GM23248 (cell line): Measurements from ENCODE around the gene DYNC1H1. TPM values are rescaled to one million over a fixed set of nuclear protein-coding genes. Genes with fewer than 3 reads are reported as not detected.
"Not testable (repeated sequence)": the region's sequence is repeated elsewhere in the genome, so short reads cannot be mapped to it uniquely, and the experiment has no call there.

Source experiments
- DNase-seq: peaks from one replicate; pipeline ENCODE4 v3.0.0-alpha.2; 2015
- H2AFZ ChIP-seq: fragments of 200-600 bp; sonication (generic); 2 replicates; pipeline ENCODE4 v1.6.1; 2016; ENCODE audit warnings: antibody characterized with exemption
- H3F3A ChIP-seq: fragments of 200-600 bp; sonication (generic); 2 replicates; pipeline ENCODE4 v1.6.1; 2016; ENCODE audit warnings: mild to moderate bottlenecking, antibody characterized with exemption, mixed run types; ENCODE audit not compliant: insufficient read depth
- H3K27ac ChIP-seq: fragments of 200-600 bp; sonication (generic); 2 replicates; pipeline ENCODE4 v1.5.1; 2016; ENCODE audit warnings: mild to moderate bottlenecking
- H3K27me3 ChIP-seq: fragments of 200-600 bp; sonication (generic); replicated peaks from 2 replicates; pipeline ENCODE4 v1.6.1; 2016; ENCODE audit warnings: mild to moderate bottlenecking; ENCODE audit not compliant: insufficient read depth
- H3K36me3 ChIP-seq: fragments of 200-600 bp; sonication (generic); 2 replicates; pipeline ENCODE4 v1.6.1; 2016; ENCODE audit warnings: low read depth, mild to moderate bottlenecking
- H3K4me1 ChIP-seq: fragments of 200-600 bp; sonication (generic); 2 replicates; pipeline ENCODE4 v1.6.1; 2016; ENCODE audit warnings: mild to moderate bottlenecking; ENCODE audit not compliant: insufficient read depth
- H3K4me2 ChIP-seq: fragments of 200-600 bp; sonication (generic); one replicate; pipeline ENCODE4 v1.6.1; 2016; ENCODE audit warnings: mild to moderate bottlenecking; ENCODE audit not compliant: unreplicated experiment
- H3K4me3 ChIP-seq: fragments of 200-600 bp; sonication (generic); 2 replicates; pipeline ENCODE4 v1.5.1; 2016; ENCODE audit warnings: mild to moderate bottlenecking
- H3K79me2 ChIP-seq: fragments of 200-600 bp; sonication (generic); 2 replicates; pipeline ENCODE4 v1.6.1; 2016; ENCODE audit warnings: mild to moderate bottlenecking; ENCODE audit not compliant: insufficient read depth
- H3K9ac ChIP-seq: fragments of 200-600 bp; sonication (generic); 2 replicates; pipeline ENCODE4 v1.6.1; 2016; ENCODE audit warnings: mild to moderate bottlenecking
- H3K9me2 ChIP-seq: fragments of 200-600 bp; sonication (generic); 2 replicates; pipeline ENCODE4 v1.6.1; 2016; ENCODE audit warnings: mixed run types, mild to moderate bottlenecking, moderate library complexity; ENCODE audit not compliant: insufficient read depth
- H3K9me3 ChIP-seq: fragments of 200-600 bp; sonication (generic); one replicate; pipeline ENCODE4 v1.6.1; 2017; ENCODE audit warnings: low read depth
- H4K20me1 ChIP-seq: fragments of 200-600 bp; sonication (generic); 2 replicates; pipeline ENCODE4 v1.6.0; 2016; ENCODE audit not compliant: insufficient read depth
- EZH2 ChIP-seq: fragments of 200-600 bp; sonication (generic); IDR thresholded peaks from 2 replicates; pipeline ENCODE4 v1.6.1; 2018; ENCODE audit warnings: antibody characterized with exemption, mild to moderate bottlenecking; ENCODE audit not compliant: insufficient read depth, poor library complexity, severe bottlenecking
- EZH2phosphoT487 ChIP-seq: fragments of 200-600 bp; sonication (generic); IDR thresholded peaks from 2 replicates; pipeline ENCODE4 v1.6.1; 2018; ENCODE audit warnings: antibody characterized with exemption, moderate library complexity, mild to moderate bottlenecking, low read depth; ENCODE audit not compliant: insufficient read depth
- WGBS, 2 experiments: methylation state at CpG; one replicate each; pipeline ENCODE4 v1.1.6; 2015 to 2017; ENCODE audit warnings: low lambda C conversion rate in 2 of 2, low coverage in 1 of 2; ENCODE audit errors: missing lambda C conversion rate in 2 of 2; 5-methylcytosine and 5-hydroxymethylcytosine counted together
- in situ Hi-C: fragments of 300-500 bp; cut with MboI; formaldehyde crosslinking; loops from 2 replicates; pipeline ENCODE4 v1.15.0; 2020
- polyA plus RNA-seq: library from polyadenylated mRNA; unstranded; fragments of >200 nt; fragmentation: Nextera tagmentation; extraction: Ambion mirVana; gene quantifications from 2 replicates; pipeline ENCODE4 v1.2.1, GENCODE V29; 2016
- total RNA-seq: library from RNA; depleted of rRNA; stranded (reverse); fragments of >200 nt; shearing (Covaris generic); gene quantifications from 2 replicates; pipeline ENCODE4 v1.2.3, GENCODE V29; 2014

DYNC1H1 gene
- total and polyA plus RNA-seq, 2 experiments from 2014 or later = 181 to 391 TPM

GRCh38 chr14:102058961-102059360 is 94.6 kb downstream of the DYNC1H1 start:
- no peak overlapping the region for H3K9ac ChIP-seq
- WGBS, 2 experiments = 80 to 83% methylated on average over 5 of the region's 5 CpGs
- peaks cover 30% of the 10 kb centered on the region for H3F3A ChIP-seq
- H3K4me1 ChIP-seq = peaks cover 10% of the 10 kb centered on the region; the same call in 1 of the 2 replicates
- no peaks in the 10 kb centered on the region for H3K79me2 ChIP-seq
- no peak overlapping the region for H3K4me3 ChIP-seq
- no peaks in the 10 kb centered on the region for H3K9me2 ChIP-seq
- no peaks in the 10 kb centered on the region for H3K27me3 ChIP-seq
- H3K27ac ChIP-seq = no peak overlapping the region
- peaks cover 4% of the 10 kb centered on the region; the same call in 1 of the 2 replicates for H3K36me3 ChIP-seq
- no peak overlapping the region for H3K4me2 ChIP-seq
- H4K20me1 ChIP-seq = no peaks in the 10 kb centered on the region
- in situ Hi-C loops = no loop called here
- no peaks in the 10 kb centered on the region for H3K9me3 ChIP-seq
- no peak for DNase-seq
- TF ChIP-seq EZH2phosphoT487 (no peak), EZH2 (no peak)
- no peak overlapping the region for H2AFZ ChIP-seq

DNA sequence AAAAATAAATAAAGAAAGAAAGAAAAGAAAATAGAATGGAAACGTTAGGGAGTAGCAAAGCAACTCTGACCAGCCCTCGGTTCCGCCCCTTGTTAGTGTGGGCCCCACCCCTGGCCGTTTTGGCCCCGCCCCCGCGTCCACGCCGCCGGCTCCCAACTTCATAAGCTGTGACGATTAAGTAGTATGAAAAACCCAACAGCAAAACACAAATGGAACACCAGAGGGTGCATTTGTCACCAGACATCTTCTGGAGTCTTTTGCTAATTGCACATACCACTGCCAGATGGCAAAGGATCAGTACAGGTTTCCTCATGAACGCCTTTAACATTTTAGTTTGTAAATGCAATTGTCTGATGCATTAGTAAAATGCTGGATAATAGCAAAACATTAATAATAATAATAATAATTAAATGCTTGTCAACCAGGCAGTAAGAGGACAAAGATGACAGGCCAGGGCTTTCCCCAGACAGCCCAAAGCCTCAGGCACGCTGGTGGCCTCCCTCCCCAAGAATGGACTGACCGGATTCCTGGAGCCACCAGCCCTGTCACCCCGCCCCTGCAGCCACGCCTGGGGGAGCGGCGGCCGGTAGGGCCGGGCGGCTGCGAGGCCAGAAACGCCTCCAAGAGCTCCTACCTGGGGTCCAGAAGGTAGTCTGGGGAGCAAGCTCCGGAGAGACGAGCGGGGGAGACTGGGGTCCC is 98.9 kb downstream of the DYNC1H1 start:
- no peak for TF ChIP-seq EZH2phosphoT487
- TF ChIP-seq EZH2 = no peak
- peak overlapping the region; percentile 29; the same call in 1 of the 2 replicates for H2AFZ ChIP-seq
- no peaks in the 10 kb centered on the region for H3F3A ChIP-seq
- H3K9me2 ChIP-seq = no peaks in the 10 kb centered on the region
- WGBS, 2 experiments = 14 to 15% methylated on average over 26 of the region's 26 CpGs
- in situ Hi-C loops = no loop called here
- no peak overlapping the region for H3K4me3 ChIP-seq
- no peaks in the 10 kb centered on the region for H3K79me2 ChIP-seq
- H3K9ac ChIP-seq = no peak overlapping the region
- no peak overlapping the region for H3K27ac ChIP-seq
- no peaks in the 10 kb centered on the region for H4K20me1 ChIP-seq
- peak; percentile 93 for DNase-seq
- no peaks in the 10 kb centered on the region for H3K4me1 ChIP-seq
- no peak overlapping the region for H3K4me2 ChIP-seq
- no peaks in the 10 kb centered on the region for H3K36me3 ChIP-seq
- no peaks in the 10 kb centered on the region for H3K9me3 ChIP-seq
- no peaks in the 10 kb centered on the region for H3K27me3 ChIP-seq

DNA sequence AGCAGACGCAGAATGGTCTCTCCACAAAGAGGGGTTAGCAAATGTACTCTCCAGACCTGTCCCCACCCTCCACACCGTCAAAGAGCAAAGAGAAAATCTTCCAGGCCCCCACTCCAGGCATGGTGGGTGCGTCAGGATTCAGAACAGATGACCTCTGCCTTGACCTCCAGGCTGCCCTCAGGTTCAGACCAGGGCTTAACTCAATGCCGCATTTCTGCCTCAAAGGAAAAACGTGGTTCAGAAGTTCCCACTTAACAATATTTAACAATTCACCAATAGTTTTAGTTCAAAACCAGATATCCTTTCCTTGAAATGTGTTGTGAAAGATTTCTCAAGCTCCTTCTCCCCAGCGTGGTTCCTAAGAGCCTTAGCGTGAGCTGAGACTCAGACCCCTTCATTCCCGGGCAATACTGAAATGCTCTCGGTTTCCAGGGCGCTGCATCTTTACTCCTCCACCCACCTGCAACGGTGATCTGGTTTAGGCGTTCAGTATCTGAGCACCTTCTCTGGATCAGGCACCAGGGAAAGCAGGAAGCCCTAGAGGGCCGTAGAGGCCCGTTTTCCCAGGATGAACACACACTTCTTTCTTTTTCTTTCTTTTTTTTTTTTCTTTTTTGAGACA is 99.5 kb downstream of the DYNC1H1 start:
- Histone ChIP-seq H3K4me1 (no peaks in the 10 kb centered on the region), H3K36me3 (no peaks in the 10 kb centered on the region), H3F3A (no peaks in the 10 kb centered on the region), H2AFZ (peak overlapping the region; percentile 29; the same call in 1 of the 2 replicates), H3K27me3 (no peaks in the 10 kb centered on the region), H3K9me2 (no peaks in the 10 kb centered on the region), H3K9ac (no peak overlapping the region), H3K27ac (no peak overlapping the region), H4K20me1 (no peaks in the 10 kb centered on the region), H3K9me3 (no peaks in the 10 kb centered on the region), H3K4me2 (no peak overlapping the region), H3K4me3 (no peak overlapping the region), H3K79me2 (no peaks in the 10 kb centered on the region)
- WGBS, 2 experiments = 51 to 54% methylated on average over 14 of the region's 14 CpGs
- TF ChIP-seq EZH2 (no peak), EZH2phosphoT487 (no peak)
- in situ Hi-C loops = no loop called here
- DNase-seq = no peak

- H3K9me3 ChIP-seq, H4K20me1 ChIP-seq, H2AFZ ChIP-seq, H3K4me2 ChIP-seq, H3K79me2 ChIP-seq, H3K4me3 ChIP-seq, H3K4me1 ChIP-seq, DNase-seq, H3K27ac ChIP-seq, H3K9me2 ChIP-seq, H3K27me3 ChIP-seq, H3F3A ChIP-seq, H3K36me3 ChIP-seq, H3K9ac ChIP-seq, in situ Hi-C loops: not testable (repeated sequence)
- 88 to 95% methylated on average over 3 to 8 of the region's 8 CpGs for WGBS, 2 experiments
Observed at GRCh38 chr14:102064590-102064989, 100.2 kb downstream of the DYNC1H1 start.
